Osteocyte (in vitro differentiated cells): ENCODE data around the gene PRKAR1B. TPM values are rescaled to one million over a fixed set of nuclear protein-coding genes. Genes with fewer than 3 reads are reported as not detected.

Experiments used
- DNase-seq: peaks from one replicate; pipeline ENCODE4 v3.0.0; 2021; ENCODE audit warnings: mixed read lengths; ENCODE audit not compliant: unreplicated experiment; ENCODE audit errors: extremely low spot score
- H3K27ac Mint-ChIP-seq: one replicate; pipeline ENCODE4 v1.8.0; 2021; ENCODE audit warnings: mild to moderate bottlenecking, mixed read lengths; ENCODE audit not compliant: unreplicated experiment
- H3K27me3 Mint-ChIP-seq: one replicate; pipeline ENCODE4 v1.8.0; 2021; ENCODE audit warnings: mixed read lengths; ENCODE audit not compliant: unreplicated experiment
- H3K36me3 Mint-ChIP-seq: one replicate; pipeline ENCODE4 v1.8.0; 2021; ENCODE audit warnings: mixed read lengths; ENCODE audit not compliant: unreplicated experiment
- H3K4me1 Mint-ChIP-seq: one replicate; pipeline ENCODE4 v1.8.0; 2021; ENCODE audit warnings: mixed read lengths; ENCODE audit not compliant: unreplicated experiment
- H3K4me3 Mint-ChIP-seq: one replicate; pipeline ENCODE4 v1.8.0; 2021; ENCODE audit warnings: mild to moderate bottlenecking, moderate library complexity, mixed read lengths; ENCODE audit not compliant: unreplicated experiment
- H3K9me3 Mint-ChIP-seq: one replicate; pipeline ENCODE4 v1.8.0; 2021; ENCODE audit warnings: mixed read lengths; ENCODE audit not compliant: unreplicated experiment
- CTCF ChIP-seq: fragments of 200-600 bp; sonication (generic); IDR thresholded peaks from 2 replicates; pipeline ENCODE4 v1.5.0; 2021; ENCODE audit warnings: antibody characterized with exemption, mild to moderate bottlenecking, moderate library complexity
- total RNA-seq: library from RNA; stranded (reverse); gene quantifications from 2 replicates; pipeline ENCODE4 v1.2.1, GENCODE V29; 2021

The PRKAR1B gene
- total RNA-seq, 1 donor from 2014 or later: 12.0 TPM

GRCh38 chr7:681551-682307 lies 45.4 kb downstream of the PRKAR1B start:
- H3K9me3 Mint-ChIP-seq: peaks cover 10% of the 10 kb centered on the region
- H3K36me3 Mint-ChIP-seq: peaks cover 10% of the 10 kb centered on the region
- no peaks in the 10 kb centered on the region for H3K27me3 Mint-ChIP-seq
- DNase-seq: no peak
- H3K4me1 Mint-ChIP-seq: no peaks in the 10 kb centered on the region
- H3K27ac Mint-ChIP-seq: no peak overlapping the region
- no peak for TF ChIP-seq CTCF
- no peak overlapping the region for H3K4me3 Mint-ChIP-seq

GRCh38 chr7:680411-681127 lies 46.5 kb downstream of the PRKAR1B start:
- no peak for TF ChIP-seq CTCF
- H3K4me3 Mint-ChIP-seq: no peak overlapping the region
- H3K27ac Mint-ChIP-seq: no peak overlapping the region
- no peaks in the 10 kb centered on the region for H3K27me3 Mint-ChIP-seq
- H3K9me3 Mint-ChIP-seq: peaks cover 7% of the 10 kb centered on the region
- no peak for DNase-seq
- H3K4me1 Mint-ChIP-seq: no peaks in the 10 kb centered on the region
- H3K36me3 Mint-ChIP-seq: peaks cover 8% of the 10 kb centered on the region

GRCh38 chr7:676972-677385 lies 50.1 kb downstream of the PRKAR1B start:
- Mint-ChIP-seq H3K27ac (no peak overlapping the region), H3K9me3 (no peaks in the 10 kb centered on the region), H3K27me3 (no peaks in the 10 kb centered on the region), H3K4me3 (no peak overlapping the region), H3K36me3 (peaks cover 11% of the 10 kb centered on the region), H3K4me1 (peaks cover 5% of the 10 kb centered on the region)
- no peak for TF ChIP-seq CTCF
- no peak for DNase-seq

GRCh38 chr7:676246-676971 lies 50.7 kb downstream of the PRKAR1B start:
- H3K36me3 Mint-ChIP-seq: peaks cover 11% of the 10 kb centered on the region

More at GRCh38 chr7:676246-676971, 50.7 kb downstream of the PRKAR1B start:
- H3K27me3 Mint-ChIP-seq: no peaks in the 10 kb centered on the region
- no peak for TF ChIP-seq CTCF
- no peak overlapping the region for H3K4me3 Mint-ChIP-seq
- H3K9me3 Mint-ChIP-seq: no peaks in the 10 kb centered on the region
- DNase-seq: no peak
- H3K4me1 Mint-ChIP-seq: peaks cover 5% of the 10 kb centered on the region
- no peak overlapping the region for H3K27ac Mint-ChIP-seq
